Loucy (cell line): ENCODE results near the gene COL20A1.

ENCODE experiments used
- CTCF ChIP-seq: fragments of 200-600 bp; sonication (generic); conservative IDR thresholded peaks from 2 replicates; pipeline ENCODE4 v1.5.1; 2014; ENCODE audit warnings: mild to moderate bottlenecking, antibody characterized with exemption, low read length
- EZH2phosphoT487 ChIP-seq: fragments of 200-600 bp; IDR thresholded peaks from 2 replicates; pipeline ENCODE4 v1.6.1; 2018; ENCODE audit warnings: antibody characterized with exemption, mild to moderate bottlenecking, moderate library complexity, borderline replicate concordance

- no peak for TF ChIP-seq EZH2phosphoT487
- no peak for TF ChIP-seq CTCF
Measured at GRCh38 chr20:63273059-63273579, 19.9 kb upstream of the COL20A1 start.
